Heart right ventricle (tissue), 16 donors: ENCODE measurements around the gene KSR2. TPM values are rescaled to one million over a fixed set of nuclear protein-coding genes. Genes with fewer than 3 reads are reported as not detected.
"Not testable (repeated sequence)": the region's sequence is repeated elsewhere in the genome, so short reads cannot be mapped to it uniquely, and the experiment has no call there.

Experiments
- ATAC-seq, 8 donors: fragments of 200-7000 bp; cut with Tn5 transposase; one replicate each; pipeline ENCODE4 v1.9.1; 2020; ENCODE audit warnings: mild to moderate bottlenecking in 8 of 8, moderate library complexity in 8 of 8, moderate number of reproducible peaks in 1 of 8
- DNase-seq, 2 donors: peaks; one replicate each; pipeline ENCODE4 v3.0.0-alpha.2; 2020
- H3K27ac ChIP-seq, 10 donors: fragments of 200-600 bp; sonication (generic) in 2 of 10; one replicate each; pipeline versions ENCODE4 v1.5.0 to v1.8.0; 2020 to 2022; ENCODE audit warnings: mild to moderate bottlenecking in 3 of 10
- H3K27me3 ChIP-seq, 7 donors: fragments of 200-600 bp; one replicate each; pipeline ENCODE4 v1.8.0; 2021 to 2022; ENCODE audit warnings: mild to moderate bottlenecking in 2 of 7
- H3K36me3 ChIP-seq, 9 donors: fragments of 200-600 bp; sonication (generic) in 1 of 9; one replicate each; pipeline versions ENCODE4 v1.5.0 to v1.8.0; 2020 to 2022; ENCODE audit warnings: mild to moderate bottlenecking in 2 of 9
- H3K4me1 ChIP-seq, 9 donors: fragments of 200-600 bp; sonication (generic) in 1 of 9; one replicate each; pipeline versions ENCODE4 v1.5.0 to v1.8.0; 2020 to 2022; ENCODE audit warnings: mild to moderate bottlenecking in 4 of 9
- H3K4me3 ChIP-seq, 10 donors: fragments of 200-600 bp; sonication (generic) in 2 of 10; one replicate each; pipeline versions ENCODE4 v1.5.0 to v1.8.0; 2020 to 2022; ENCODE audit warnings: mild to moderate bottlenecking in 7 of 10, moderate library complexity in 2 of 10
- H3K9me3 ChIP-seq, 11 donors: fragments of 200-600 bp in 10 of 11; sonication (generic) in 2 of 11; one replicate each; pipeline versions ENCODE4 v1.5.0 to v1.8.0; 2013 to 2022; ENCODE audit warnings: mild to moderate bottlenecking in 2 of 11, control low read depth in 1 of 11, moderate library complexity in 1 of 11
- CTCF ChIP-seq, 9 donors: fragments of 200-600 bp; sonication (generic) in 2 of 9; IDR thresholded peaks; one replicate each; pipeline versions ENCODE4 v1.5.0 to v1.8.0; 2021 to 2022; ENCODE audit warnings: antibody characterized with exemption in 9 of 9, mild to moderate bottlenecking in 5 of 9, moderate library complexity in 1 of 9
- WGBS, 2 donors: extraction: QIAGEN DNeasy Blood & Tissue Kit; methylation state at CpG; one replicate each; pipeline ENCODE4 v1.1.7; 2013; ENCODE audit warnings: inconsistent platforms in 1 of 2; 5-methylcytosine and 5-hydroxymethylcytosine counted together
- intact Hi-C, 10 donors: fragments of 100-400 bp; cut with DNase I; formaldehyde crosslinking; loops; one replicate each; pipeline versions ENCODE4 v1.11.1 to v1.14.2; 2022
- polyA plus RNA-seq, 2 donors: library from polyadenylated mRNA; stranded (reverse); fragments of 200-250 nt; gene quantifications; one replicate each; pipeline ENCODE4 v1.2.3, GENCODE V29; 2013
- total RNA-seq, 10 donors: library from RNA; stranded (reverse); fragmentation: NEBNext Ultra II Directional in 3 of 10; extraction: Animal tissue kit (Norgen Biotek cat#: 25700) in 3 of 10; gene quantifications; one replicate each; pipeline versions ENCODE4 v1.2.1 to v1.2.4, GENCODE V29; 2021 to 2023
- donor health status: Arrhythmogenic right ventricular cardiomyopathy.
- donor health status: ischemic (EF 13 %, LVEDD 7.1; RV severe dilation, severe dysfunction).
- donor health status: healthy with polysubstance abuse.
- donor health status: DM: no; HTN: yes; CAD: no.
- donor health status: DM: no; HTN: no; CAD: no.
- donor health status: ischemic (EF 25% LVEDD 6.9; RV normal size, moderate dysfunction).
- donor health status: ischemic (EF 25% LVEDD 5.7; RV mildly dilated, moderate dysfunction).
- donor health status: healthy.
- donor health status: DM: yes; HTN: yes; CAD: no.
- donor health status: Ischemic cardiomyopathy.
- donor health status: ischemic (EF 35%, LVEDD 5.7; RV mildly dilated, moderate dysfunction).
- donor health status: nonischemic (EF 11% LVEDD 7.7; RV severe dilation, severe dysfunction).
- donor health status: DM: yes; HTN: yes; CAD: no.
- donor health status: PGD.
- donor health status: ischemic (EF 29% LVEDD 5.4; RV normal size, mild dysfunction).
- donor health status: nonischemic (EF 23%, LVEDD 6.1; RV moderate dilation, normal function).

The KSR2 gene
- total and polyA plus RNA-seq, 12 donors = 0.02 TPM; not detected in 9

- H3K27ac ChIP-seq = no peak overlapping the region
- intact Hi-C loops = loop anchor here in 8 of 10 donors (5.0 to 10.0 kb wide), 6 partner anchors 140 to 502 kb away; partner anchors contain the start of genes RFC5 (in 4 of the 8), SUDS3 (in 4 of the 8) and TAOK3 (in 2 of the 8)
- TF ChIP-seq CTCF (IDR thresholded peaks at IDR 0.05) = peak; percentile 77 to 90 (median 87)
- DNase-seq (peak; percentile 60 to 68), ATAC-seq (peak; percentile 75 to 84 (median 80))
- H3K4me3 ChIP-seq = no peak overlapping the region
- WGBS, 2 donors = 22 to 27% methylated on average over 19 of the region's 19 CpGs
- H3K4me1 ChIP-seq = peaks cover 0 to 9% (median 0%) of the 10 kb centered on the region in 9 donors
- no peaks in the 10 kb centered on the region for H3K36me3 ChIP-seq
- no peaks in the 10 kb centered on the region for H3K9me3 ChIP-seq
- H3K27me3 ChIP-seq = peaks cover 0 to 38% (median 29%) of the 10 kb centered on the region in 7 donors
These were observed 93.9 kb downstream of the KSR2 start for GRCh38 chr12:117874842-117875434.

GRCh38 chr12:117874198-117874597, 94.6 kb downstream of the KSR2 start:
- ATAC-seq, H3K9me3 ChIP-seq, H3K36me3 ChIP-seq, DNase-seq, H3K4me1 ChIP-seq, H3K4me3 ChIP-seq, H3K27ac ChIP-seq: not testable (repeated sequence)
- intact Hi-C loops = loop anchor here in 5 of 10 donors (10.0 kb wide), 3 partner anchors 141 to 501 kb away; partner anchors contain the start of genes RFC5 (in 3 of the 5), SUDS3 (in 2 of the 5) and TAOK3 (in 2 of the 5)
- peaks cover 0 to 33% (median 29%) of the 10 kb centered on the region in 7 donors for H3K27me3 ChIP-seq
- WGBS, 2 donors = 79 to 92% methylated on average over 3 of the region's 3 CpGs

GRCh38 chr12:117872546-117873169, 96.1 kb downstream of the KSR2 start:
- no peak for DNase-seq
- no peak for ATAC-seq
- 74 to 76% methylated on average over 7 of the region's 7 CpGs for WGBS, 2 donors
- Histone ChIP-seq H3K36me3 (no peaks in the 10 kb centered on the region), H3K27ac (no peak overlapping the region), H3K27me3 (peaks cover 0 to 26% (median 20%) of the 10 kb centered on the region in 7 donors), H3K9me3 (peaks cover 0 to under 1% (median 0%) of the 10 kb centered on the region in 11 donors), H3K4me3 (no peak overlapping the region), H3K4me1 (peaks cover 0 to 9% (median 0%) of the 10 kb centered on the region in 9 donors)
- no peak for TF ChIP-seq CTCF (IDR thresholded peaks at IDR 0.05)
- intact Hi-C loops = loop anchor here in 5 of 10 donors (10.0 kb wide), 3 partner anchors 142 to 502 kb away; partner anchors contain the start of genes RFC5 (in 3 of the 5), SUDS3 (in 2 of the 5) and TAOK3 (in 2 of the 5)

GRCh38 chr12:117869551-117869950, 99.2 kb downstream of the KSR2 start:
- no peak for ATAC-seq
- intact Hi-C loops = no loop called here

More at GRCh38 chr12:117869551-117869950, 99.2 kb downstream of the KSR2 start:
- peaks cover 0 to 9% (median 3%) of the 10 kb centered on the region in 7 donors for H3K27me3 ChIP-seq
- 74 to 77% methylated on average over 8 of the region's 8 CpGs for WGBS, 2 donors
- H3K9me3 ChIP-seq = peaks cover 0 to 4% (median 0%) of the 10 kb centered on the region in 11 donors
- no peak for DNase-seq
- no peak overlapping the region for H3K27ac ChIP-seq
- H3K4me1 ChIP-seq = no peaks in the 10 kb centered on the region
- H3K36me3 ChIP-seq = no peaks in the 10 kb centered on the region
- H3K4me3 ChIP-seq = no peak overlapping the region
- no peak for TF ChIP-seq CTCF (IDR thresholded peaks at IDR 0.05)
